Right forelimb (tissue), 1 donor: ENCODE data around the gene SIK1.

Experiments
- DNase-seq: peaks from one replicate; pipeline ENCODE4 v3.0.0-alpha.2; 2018

Gene SIK1

DNA sequence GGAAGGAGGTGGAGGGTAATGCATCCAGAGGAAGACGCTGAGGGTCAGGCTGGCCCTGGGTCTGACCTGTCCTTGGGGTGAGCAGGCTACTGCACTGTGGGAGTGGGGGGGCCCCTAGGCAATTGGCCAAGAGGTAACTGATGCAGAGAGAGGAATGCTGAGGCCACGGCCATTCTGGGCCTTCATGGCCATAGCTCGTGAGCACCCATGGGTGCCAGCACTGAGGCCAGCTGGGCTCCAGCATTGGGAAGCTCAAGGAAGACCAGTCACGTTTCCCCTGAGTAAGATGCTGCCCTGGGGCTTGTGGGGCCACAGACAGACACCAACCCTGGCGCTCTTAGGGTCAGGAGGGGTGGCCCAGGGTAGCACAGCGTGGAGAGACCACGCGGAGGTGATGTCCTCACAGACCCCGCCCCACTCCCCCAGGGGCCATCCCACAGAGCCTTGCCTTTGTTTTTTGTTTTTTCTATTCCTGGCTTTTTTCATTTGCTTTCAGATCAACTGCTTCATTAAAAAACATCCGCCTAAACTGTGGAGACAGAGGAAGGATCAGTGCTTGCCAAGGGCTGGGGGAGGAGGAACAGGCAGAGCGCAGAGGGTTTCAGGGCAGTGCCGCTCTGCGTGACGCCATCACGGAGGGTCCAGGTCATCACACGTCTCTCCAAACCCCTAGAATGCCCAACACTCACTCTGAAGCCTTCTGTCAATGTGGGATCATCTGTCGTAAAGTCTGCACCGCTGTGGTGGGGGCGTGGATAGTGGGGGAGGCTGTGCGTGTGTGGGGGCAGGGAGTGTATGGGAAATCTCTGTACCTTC lies 61.1 kb downstream of the SIK1 start:
- no peak for DNase-seq

DNA sequence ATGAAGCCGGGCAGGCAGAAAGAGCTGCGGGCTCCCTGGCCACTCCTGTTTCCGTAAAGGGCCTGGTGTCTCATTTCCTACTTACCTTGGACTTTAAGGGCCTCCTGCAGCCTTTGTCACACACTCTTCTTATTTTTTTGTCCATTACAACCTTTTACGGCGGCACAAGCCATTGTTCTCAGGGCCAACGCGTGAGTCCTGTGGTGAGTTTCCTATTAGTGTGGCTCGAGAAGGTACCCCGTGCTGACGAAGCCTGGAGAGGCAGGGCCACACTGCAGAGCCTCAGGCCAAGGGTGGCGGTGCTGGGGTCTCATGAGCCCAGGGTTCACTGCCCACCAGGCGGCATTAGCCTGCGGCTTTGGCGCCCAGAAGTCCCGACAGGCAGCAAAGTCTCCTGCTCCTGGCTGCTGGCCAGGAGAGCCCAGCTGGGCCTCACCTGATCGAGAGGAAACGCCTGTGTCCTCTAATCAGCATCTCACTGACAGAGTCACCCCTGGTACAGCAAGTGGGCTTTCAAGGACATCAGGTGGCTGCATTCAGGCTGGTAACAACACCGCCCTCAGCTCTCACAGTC lies 62.0 kb downstream of the SIK1 start:
- no peak for DNase-seq
